WERI-Rb-1 (cell line): ENCODE measurements around the gene GPX3.

Experiments used
- DNase-seq: peaks from one replicate; pipeline ENCODE4 v3.0.0-alpha.2; 2020
- H3K27ac ChIP-seq: fragments of 250-450 bp; sonication (Bioruptor Pico); 2 replicates; pipeline ENCODE4 v1.5.1; 2020; ENCODE audit warnings: mild to moderate bottlenecking, moderate library complexity
- H3K27me3 ChIP-seq: fragments of 250-450 bp; sonication (Bioruptor Pico); 2 replicates; pipeline ENCODE4 v1.5.1; 2021; ENCODE audit warnings: mild to moderate bottlenecking, low read depth, moderate library complexity; ENCODE audit not compliant: insufficient read depth, severe bottlenecking
- H3K36me3 ChIP-seq: fragments of 250-450 bp; sonication (Bioruptor Pico); 2 replicates; pipeline ENCODE4 v1.5.1; 2020; ENCODE audit warnings: mild to moderate bottlenecking, moderate library complexity
- H3K4me3 ChIP-seq: 2 replicates; pipeline ENCODE4 v1.5.1; 2011; ENCODE audit warnings: low read depth, mild to moderate bottlenecking, control low read depth, low read length
- H3K9me3 ChIP-seq: fragments of 250-450 bp; sonication (Bioruptor Pico); 2 replicates; pipeline ENCODE4 v1.5.1; 2021; ENCODE audit warnings: mild to moderate bottlenecking, moderate library complexity; ENCODE audit not compliant: severe bottlenecking
- TF ChIP-seq, protein P1 (sequence below): IDR thresholded peaks from 2 replicates; pipeline ENCODE4 v1.5.1; 2011; ENCODE audit warnings: low read depth, mild to moderate bottlenecking, control low read depth, inconsistent platforms, low read length

Gene GPX3

DNA sequence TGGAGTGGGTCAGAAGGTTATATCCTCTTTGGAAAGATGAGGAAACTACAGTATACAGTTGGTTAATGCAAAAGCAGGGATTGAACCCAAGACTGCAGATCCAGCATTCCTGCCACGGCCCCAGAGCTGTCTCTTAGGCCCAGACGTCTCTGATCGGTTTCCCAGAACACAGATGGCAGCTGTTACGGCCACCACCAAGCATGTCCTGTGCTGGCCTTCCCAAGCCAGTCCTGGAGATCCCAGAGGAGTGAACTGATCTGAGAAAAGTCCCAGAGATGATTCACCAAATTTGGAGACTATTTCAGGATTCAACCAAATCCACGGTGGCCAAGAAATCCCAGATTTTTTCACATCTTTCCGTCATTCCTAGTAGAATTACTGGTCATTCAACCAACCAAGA is 40.4 kb downstream of the GPX3 start:
- Histone ChIP-seq H3K36me3 (peaks cover 14% of the 10 kb centered on the region), H3K4me3 (no peak overlapping the region), H3K27ac (no peak overlapping the region), H3K9me3 (no peaks in the 10 kb centered on the region), H3K27me3 (no peaks in the 10 kb centered on the region)
- no peak for DNase-seq
- TF ChIP-seq, protein P1, sequence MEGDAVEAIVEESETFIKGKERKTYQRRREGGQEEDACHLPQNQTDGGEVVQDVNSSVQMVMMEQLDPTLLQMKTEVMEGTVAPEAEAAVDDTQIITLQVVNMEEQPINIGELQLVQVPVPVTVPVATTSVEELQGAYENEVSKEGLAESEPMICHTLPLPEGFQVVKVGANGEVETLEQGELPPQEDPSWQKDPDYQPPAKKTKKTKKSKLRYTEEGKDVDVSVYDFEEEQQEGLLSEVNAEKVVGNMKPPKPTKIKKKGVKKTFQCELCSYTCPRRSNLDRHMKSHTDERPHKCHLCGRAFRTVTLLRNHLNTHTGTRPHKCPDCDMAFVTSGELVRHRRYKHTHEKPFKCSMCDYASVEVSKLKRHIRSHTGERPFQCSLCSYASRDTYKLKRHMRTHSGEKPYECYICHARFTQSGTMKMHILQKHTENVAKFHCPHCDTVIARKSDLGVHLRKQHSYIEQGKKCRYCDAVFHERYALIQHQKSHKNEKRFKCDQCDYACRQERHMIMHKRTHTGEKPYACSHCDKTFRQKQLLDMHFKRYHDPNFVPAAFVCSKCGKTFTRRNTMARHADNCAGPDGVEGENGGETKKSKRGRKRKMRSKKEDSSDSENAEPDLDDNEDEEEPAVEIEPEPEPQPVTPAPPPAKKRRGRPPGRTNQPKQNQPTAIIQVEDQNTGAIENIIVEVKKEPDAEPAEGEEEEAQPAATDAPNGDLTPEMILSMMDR = no peak

GRCh38 chr5:151062405-151063141 is 42.2 kb downstream of the GPX3 start:
- no peaks in the 10 kb centered on the region for H3K27me3 ChIP-seq
- H3K4me3 ChIP-seq = no peak overlapping the region
- H3K27ac ChIP-seq = no peak overlapping the region
- DNase-seq = no peak
- H3K36me3 ChIP-seq = peaks cover 14% of the 10 kb centered on the region
- TF ChIP-seq, protein P1 = no peak
- no peaks in the 10 kb centered on the region for H3K9me3 ChIP-seq

GRCh38 chr5:151063142-151063989 is 43.0 kb downstream of the GPX3 start:
- Histone ChIP-seq H3K36me3 (peaks cover 14% of the 10 kb centered on the region), H3K27ac (no peak overlapping the region), H3K4me3 (no peak overlapping the region), H3K27me3 (no peaks in the 10 kb centered on the region), H3K9me3 (no peaks in the 10 kb centered on the region)
- DNase-seq = no peak
- TF ChIP-seq, protein P1 = no peak

DNA sequence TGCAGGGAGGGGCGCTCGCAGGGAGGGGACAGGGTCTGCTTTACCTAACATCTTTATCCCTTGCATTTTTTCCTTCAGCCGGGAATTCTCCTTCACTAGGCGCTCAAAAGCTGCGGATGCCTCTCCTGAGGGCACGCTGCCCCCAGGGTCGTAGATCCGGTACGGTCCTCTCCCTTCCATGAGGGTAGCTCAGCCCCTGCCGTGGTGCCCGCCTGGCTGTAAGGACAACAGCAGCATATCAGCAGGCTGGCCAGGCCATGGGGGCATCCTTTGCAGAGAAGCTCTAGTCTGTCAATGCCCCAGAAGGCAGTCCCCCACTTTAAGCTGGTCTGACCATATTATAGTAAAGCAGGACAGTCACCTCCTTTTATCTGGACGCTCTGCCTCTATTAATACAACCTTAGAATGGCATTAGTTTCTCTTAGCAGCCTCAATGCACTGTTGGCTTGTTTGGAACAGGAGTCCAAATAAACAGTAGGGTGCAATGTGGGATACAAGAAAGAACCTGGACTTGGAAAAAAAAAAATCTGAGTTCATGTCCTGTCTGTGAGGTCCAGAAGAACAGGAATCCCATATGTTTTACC is 44.6 kb downstream of the GPX3 start:
- H3K36me3 ChIP-seq = peaks cover 9% of the 10 kb centered on the region
- H3K4me3 ChIP-seq = no peak overlapping the region
- H3K27me3 ChIP-seq = no peaks in the 10 kb centered on the region
- TF ChIP-seq, protein P1 = no peak
- DNase-seq = no peak
- no peak overlapping the region for H3K27ac ChIP-seq
- no peaks in the 10 kb centered on the region for H3K9me3 ChIP-seq

GRCh38 chr5:151065609-151066008 is 45.2 kb downstream of the GPX3 start:
- Histone ChIP-seq H3K27ac (no peak overlapping the region), H3K4me3 (no peak overlapping the region), H3K36me3 (peaks cover 7% of the 10 kb centered on the region), H3K9me3 (no peaks in the 10 kb centered on the region), H3K27me3 (no peaks in the 10 kb centered on the region)
- no peak for DNase-seq
- TF ChIP-seq, protein P1 = no peak
